HG02623 (cell line): ENCODE data around the gene SCAMP1.

Experiments used
- ATAC-seq: cut with Tn5 transposase; IDR thresholded peaks from one replicate; pipeline ENCODE4 v1.9.1; 2021; ENCODE audit warnings: moderate library complexity; ENCODE audit not compliant: unreplicated experiment

Gene SCAMP1

GRCh38 chr5:78490709-78491485 lies 130.5 kb downstream of the SCAMP1 start:
- no peak for ATAC-seq

DNA sequence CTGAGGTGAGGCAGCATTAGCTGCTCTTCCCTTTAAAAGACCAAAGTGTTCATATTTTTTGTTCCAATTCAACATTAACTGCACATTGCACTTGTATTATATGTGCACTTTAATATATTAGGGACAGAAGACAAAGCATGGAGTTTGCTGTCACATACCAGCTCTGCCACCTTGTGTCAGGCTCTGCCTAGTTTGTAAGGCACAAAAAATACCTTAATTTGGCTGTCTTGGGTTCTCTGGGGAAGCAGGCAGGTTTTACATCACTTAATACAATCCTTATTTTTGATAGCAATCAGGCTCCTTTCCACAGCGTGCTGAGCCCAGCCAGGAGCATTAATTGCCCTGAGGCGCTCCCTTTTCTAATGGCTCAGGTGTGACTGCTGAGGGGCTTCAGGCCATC lies 131.8 kb downstream of the SCAMP1 start:
- no peak for ATAC-seq

- ATAC-seq, result no peak
Observed at GRCh38 chr5:78492650-78493049, 132.2 kb downstream of the SCAMP1 start.

DNA sequence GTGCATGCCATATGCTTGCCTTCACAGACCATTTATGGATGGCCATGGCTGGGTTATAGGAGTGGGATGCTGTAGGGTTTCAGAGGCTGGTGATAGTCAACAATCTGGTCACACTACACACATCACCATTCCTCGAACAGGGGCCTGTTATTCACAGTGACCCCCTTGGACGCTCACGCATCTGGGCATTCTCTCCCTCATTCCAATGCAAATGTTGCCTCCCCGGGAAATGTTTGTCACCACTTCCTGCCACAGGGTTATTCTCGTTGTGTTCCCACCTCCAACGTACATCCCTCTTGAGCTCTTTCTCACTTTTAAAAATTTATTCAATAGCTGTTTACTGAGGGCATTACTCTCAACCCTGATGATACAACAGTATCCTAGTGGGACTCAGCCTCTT lies 135.4 kb downstream of the SCAMP1 start:
- ATAC-seq, result no peak

DNA sequence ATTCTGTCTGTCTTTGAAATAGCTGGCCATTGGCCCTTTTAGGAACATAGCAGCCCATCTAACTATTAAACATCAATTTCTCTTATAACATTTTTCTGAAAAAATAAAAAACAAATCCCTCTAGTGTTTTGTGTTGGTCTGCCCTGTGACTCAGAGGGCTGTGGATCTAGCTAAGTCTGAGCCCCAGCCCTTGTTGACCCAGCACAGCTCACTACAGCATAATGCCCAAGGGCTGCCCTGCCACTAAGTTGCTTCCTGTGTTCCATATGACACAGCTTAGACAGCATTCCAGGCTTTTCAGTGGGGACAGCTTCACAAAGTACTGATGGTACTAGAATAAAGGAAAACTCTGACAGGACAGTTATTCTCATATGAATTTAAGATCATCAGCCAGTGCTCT lies 136.0 kb downstream of the SCAMP1 start:
- ATAC-seq, result no peak

DNA sequence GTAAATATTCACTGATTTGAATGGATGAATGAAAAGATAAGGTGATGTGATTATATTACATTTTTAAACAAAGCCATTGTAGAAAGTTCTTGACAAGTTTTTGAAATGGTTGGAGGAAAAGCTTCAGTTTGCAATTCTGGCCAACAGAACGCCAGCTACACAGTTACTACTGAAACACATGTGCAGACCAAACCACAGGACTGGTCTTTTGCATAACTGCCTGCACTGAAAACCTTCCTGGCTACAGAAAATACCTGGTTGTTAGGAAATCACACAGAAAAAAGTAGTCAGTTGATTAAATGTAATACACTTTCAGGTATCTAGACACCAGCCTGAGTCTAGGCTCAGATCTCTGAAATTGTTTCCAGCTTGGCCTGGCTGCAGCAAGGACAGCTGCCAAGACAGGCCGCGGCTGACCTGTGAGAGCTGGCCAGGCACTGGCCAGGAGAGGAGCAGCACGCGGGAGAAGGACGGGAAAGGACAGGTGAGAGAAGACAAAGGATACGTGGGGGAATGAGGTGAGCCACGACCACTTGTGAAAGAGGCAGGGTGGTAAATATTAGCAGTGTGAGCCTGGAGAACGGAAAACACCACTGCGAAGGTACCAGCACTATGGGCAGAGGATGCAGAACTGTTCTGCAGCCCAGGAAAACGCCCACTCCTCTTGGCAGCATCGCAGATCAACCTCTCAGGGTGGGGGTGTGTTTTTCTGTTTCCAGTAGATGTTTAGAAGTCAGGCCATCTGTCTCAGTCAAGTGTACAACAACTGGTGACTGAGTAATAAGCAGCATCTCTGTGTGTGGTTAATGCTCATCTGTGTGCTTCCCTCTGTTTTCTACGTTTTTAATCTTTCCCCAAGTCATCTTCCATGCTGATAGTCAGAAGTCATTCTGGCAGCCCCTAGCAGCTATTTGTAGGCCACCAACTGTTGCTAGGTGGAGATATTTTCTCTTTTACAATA lies 137.4 kb downstream of the SCAMP1 start:
- no peak for ATAC-seq

- no peak for ATAC-seq
Observed at GRCh38 chr5:78499485-78499884, 139.1 kb downstream of the SCAMP1 start.

GRCh38 chr5:78500028-78500427 lies 139.6 kb downstream of the SCAMP1 start:
- no peak for ATAC-seq

- ATAC-seq, result no peak
Observed at GRCh38 chr5:78500871-78501270, 140.5 kb downstream of the SCAMP1 start.

DNA sequence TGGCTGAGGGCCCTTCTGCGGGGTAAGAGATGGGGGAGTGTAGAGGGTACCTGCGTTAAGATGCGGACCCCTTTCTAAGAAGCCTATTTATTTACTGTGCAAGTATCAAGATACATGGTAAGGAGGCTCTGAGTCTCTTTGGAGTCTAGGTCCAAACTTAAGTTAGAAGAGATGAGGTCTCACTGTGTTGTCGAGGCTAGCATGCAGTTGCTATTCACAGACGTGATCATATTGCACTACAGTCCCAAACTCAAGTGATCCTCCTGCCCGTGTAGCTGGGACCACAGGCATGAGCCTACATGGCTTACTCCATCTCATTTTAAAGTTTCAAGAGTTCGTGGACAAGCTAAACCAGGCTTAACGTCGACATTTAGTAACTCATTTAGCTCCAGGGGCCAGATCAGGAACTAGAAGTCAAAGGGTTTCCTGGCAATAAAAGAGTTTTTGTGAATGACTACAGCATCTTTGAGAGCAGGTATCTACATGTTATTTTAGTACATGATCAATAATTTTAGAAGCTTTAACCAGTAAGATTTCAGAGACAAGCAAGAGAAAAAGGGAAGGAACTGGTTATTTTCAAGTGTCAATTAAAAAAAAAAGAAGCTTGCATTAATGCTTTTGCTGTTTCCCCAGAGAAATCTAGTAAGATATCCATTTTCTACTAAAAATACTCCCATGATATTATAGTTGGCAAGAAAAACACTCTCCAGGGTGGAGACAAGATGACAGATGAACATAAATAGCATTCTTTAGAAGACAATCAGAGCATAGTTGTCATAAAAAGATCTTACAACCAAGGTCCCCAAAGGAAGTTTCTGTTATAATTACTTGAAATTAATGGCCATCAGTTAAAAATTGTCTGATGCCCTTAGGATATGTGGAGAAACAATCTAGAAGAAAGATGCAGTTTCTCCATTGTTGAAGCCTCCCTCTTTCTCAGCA lies 141.3 kb downstream of the SCAMP1 start:
- no peak for ATAC-seq

DNA sequence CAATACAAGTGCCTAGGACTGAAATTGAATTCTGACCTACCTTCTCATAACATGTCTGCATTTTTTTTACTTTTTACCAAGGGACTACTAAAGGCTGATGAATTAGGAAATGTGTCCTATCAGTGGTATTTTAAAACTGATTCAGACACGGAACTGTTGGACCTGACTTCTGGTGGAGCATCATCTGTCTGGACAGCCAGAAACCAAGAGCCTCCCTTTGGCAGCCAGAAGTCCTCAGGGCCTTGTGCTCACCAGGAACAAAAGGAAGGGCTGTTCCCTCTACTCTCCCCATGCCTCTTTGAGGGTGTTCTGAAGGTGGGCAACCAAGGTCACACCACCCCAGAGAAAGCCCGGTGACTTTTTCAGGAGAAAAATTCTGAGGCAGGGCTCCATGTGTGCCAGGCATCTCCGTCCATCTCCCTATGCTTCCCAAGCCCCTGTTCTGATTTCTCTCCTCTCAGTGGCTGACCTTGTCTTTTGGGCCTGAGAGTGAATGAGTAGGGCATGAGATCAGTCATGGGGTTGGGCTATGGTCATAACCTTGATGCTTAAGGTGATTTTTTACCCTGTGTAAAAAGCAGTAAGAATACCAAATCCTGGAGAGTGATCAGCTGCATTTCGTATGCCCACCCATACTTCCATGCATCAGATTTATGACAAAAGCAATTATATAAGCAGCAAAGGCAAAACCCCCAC lies 143.7 kb downstream of the SCAMP1 start:
- ATAC-seq, result no peak

DNA sequence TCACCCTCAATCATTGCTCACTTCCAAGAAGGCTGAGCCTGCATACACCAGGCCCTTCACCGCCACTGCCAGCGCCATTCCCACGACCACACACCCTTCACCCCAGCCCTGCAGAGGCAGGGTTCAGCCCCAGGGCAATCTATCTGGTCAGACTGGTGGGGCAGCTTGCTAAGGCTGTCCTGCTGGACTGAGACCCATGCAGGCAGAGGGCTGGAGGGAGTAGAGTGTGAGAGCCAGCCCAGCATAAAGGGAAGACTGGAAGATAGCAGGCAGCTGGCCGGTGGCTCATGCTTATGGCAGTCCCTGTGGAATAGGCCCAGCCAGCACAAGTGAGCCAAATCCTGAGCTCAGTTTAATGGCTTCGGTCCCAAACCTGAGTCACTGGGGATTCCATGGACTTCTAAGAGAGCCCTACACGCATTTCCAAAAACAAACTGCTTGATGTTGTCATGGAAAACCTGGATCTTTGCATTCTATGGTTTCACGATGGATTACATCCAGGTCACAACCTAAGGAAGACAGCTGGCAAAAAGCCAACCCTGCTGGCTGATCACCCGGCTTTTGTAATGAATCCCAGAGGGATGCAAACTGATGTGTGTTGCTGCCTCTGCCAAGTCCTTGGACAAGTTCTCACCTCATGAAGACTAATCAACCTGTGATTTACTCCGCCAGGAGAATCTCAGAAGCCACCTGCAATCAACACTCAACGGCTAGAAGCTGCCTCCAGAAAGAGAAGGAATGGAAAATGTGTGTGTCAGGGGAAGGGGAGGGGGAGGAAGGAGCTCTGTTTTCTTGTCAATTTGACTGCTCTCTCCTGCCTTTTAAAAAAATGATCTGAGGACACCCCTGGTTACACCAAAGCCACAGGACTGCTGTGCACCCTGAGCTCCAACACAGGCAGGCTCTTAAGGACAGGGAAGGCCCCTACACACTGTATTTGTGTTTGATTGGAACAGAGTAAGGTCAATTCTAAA lies 144.6 kb downstream of the SCAMP1 start:
- ATAC-seq, result no peak

DNA sequence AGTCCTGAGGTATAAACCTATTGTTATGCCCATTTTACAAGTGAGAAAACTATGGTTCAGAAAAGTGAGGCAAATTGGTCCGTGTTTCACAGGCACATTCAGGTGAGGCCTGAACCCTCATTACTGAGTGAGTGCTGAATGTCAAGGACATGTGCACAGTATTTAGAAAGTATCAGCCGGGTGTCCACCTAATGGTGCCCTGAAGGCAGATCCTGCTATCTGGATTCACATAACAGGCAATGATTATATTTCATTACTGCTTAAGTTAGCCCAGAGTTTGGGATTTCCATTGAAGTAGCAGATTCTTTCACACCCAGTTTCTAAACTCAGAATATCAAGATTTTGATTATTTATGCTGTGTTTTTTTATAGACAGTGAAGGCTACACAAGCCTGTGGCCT lies 145.4 kb downstream of the SCAMP1 start:
- ATAC-seq, result no peak

DNA sequence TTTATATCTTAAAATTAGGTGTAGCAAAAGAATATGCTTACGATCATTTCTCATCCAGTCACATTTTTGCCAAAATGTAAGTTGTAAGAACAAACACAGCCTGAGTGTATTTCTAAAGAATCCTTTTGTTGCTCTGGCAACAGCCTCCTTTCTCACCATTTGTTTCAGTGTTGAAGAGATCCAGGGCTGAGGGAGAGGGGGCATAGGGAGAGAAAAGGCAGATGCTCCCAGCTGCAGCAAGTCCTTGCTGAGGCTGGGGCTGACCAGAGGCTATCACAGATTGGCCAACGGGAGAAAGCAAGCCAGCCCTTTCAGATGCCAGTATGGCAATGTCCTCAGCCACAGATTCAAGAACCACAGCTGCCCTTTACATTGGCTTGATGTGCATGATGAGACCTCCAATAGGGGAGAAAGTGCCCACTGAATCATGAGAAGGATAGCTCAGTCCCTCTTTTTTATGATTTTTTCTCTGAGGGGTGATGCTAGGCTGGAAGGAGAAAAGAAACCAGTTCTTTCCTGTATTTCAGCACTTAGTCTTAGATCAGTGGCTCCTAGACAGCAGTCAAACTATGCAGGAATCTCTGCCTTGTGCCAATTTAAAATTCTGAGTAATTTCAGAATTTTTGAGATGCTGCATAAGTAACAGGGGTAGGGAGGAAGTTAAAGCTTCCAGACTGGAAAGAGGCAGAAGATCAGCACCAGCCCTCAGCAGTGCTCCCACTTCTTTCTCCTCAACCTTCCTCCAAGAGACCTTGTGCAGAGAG lies 146.0 kb downstream of the SCAMP1 start:
- no peak for ATAC-seq

DNA sequence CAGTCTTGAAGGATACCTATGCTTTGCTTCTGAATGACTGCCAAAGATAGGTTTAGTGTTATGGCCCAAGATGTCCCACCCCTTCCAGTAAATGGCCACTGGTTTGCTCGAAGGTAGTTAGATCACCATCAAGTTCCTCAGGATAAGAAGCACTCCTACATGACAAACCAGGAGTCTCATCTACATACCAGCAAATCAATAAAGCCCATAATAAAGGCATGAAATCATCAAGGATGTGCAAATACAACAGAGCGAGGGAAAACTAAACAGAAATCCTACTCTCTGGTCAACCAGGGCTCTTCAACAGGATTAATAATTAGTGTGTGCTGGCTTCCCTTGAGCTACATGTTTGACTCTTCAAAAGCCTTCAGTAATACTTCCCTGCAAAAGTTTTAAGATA lies 147.1 kb downstream of the SCAMP1 start:
- no peak for ATAC-seq

GRCh38 chr5:78508186-78508765 lies 147.9 kb downstream of the SCAMP1 start:
- no peak for ATAC-seq

GRCh38 chr5:78509145-78509865 lies 148.9 kb downstream of the SCAMP1 start:
- ATAC-seq, result no peak
